ENCODE data around the gene TMTC2. TPM values are rescaled to one million over a fixed set of nuclear protein-coding genes. Genes with fewer than 3 reads are reported as not detected.
A peak's percentile ranks its signal among the peaks of the same experiment; 100 is the strongest.

TMTC2 gene
- total RNA-seq, 1 donor from 2014 or later: 99.3 TPM

DNA sequence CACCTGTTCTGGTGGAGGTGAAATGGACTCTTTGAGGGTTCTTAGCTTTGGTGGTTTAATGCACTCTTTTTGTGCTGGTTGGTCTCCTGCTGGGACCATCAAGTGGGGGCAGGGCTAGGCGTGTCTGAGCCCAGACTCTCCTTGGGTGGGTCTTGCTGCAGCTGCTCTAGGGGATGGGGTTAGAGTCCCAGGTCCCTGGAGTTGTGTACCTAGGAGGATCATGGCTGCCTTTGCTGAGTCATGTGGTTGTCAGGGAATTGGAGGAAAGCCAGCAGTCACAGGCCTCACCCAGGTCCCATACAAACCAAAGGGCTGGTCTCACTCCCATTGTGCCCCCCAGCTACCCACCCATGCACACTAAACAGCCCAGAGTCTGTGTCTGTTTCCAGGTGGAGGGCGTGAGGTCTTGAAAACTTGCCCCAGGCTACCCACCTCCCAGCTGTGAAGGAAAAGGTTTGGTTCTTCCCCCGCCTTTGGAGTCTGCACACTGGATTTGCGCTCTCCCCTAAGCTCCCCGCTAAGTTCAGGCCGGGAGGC lies 387.7 kb downstream of the TMTC2 start:
- Mint-ChIP-seq H3K27ac (ENCODE audit: unreplicated experiment) (peak overlapping the region; percentile 54), H3K27me3 (ENCODE audit: unreplicated experiment) (peaks cover 3% of the 10 kb centered on the region), H3K4me1 (ENCODE audit: low read depth, unreplicated experiment) (peaks cover 28% of the 10 kb centered on the region), H3K9me3 (ENCODE audit: unreplicated experiment) (peaks cover 10% of the 10 kb centered on the region), H3K4me3 (ENCODE audit: unreplicated experiment) (no peak overlapping the region), H3K36me3 (ENCODE audit: unreplicated experiment) (peaks cover 8% of the 10 kb centered on the region)
- TF ChIP-seq, protein P1, sequence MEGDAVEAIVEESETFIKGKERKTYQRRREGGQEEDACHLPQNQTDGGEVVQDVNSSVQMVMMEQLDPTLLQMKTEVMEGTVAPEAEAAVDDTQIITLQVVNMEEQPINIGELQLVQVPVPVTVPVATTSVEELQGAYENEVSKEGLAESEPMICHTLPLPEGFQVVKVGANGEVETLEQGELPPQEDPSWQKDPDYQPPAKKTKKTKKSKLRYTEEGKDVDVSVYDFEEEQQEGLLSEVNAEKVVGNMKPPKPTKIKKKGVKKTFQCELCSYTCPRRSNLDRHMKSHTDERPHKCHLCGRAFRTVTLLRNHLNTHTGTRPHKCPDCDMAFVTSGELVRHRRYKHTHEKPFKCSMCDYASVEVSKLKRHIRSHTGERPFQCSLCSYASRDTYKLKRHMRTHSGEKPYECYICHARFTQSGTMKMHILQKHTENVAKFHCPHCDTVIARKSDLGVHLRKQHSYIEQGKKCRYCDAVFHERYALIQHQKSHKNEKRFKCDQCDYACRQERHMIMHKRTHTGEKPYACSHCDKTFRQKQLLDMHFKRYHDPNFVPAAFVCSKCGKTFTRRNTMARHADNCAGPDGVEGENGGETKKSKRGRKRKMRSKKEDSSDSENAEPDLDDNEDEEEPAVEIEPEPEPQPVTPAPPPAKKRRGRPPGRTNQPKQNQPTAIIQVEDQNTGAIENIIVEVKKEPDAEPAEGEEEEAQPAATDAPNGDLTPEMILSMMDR (IDR thresholded peaks at IDR 0.05; ENCODE audit: partially characterized antibody, unreplicated experiment): no peak
- no peak for DNase-seq

DNA sequence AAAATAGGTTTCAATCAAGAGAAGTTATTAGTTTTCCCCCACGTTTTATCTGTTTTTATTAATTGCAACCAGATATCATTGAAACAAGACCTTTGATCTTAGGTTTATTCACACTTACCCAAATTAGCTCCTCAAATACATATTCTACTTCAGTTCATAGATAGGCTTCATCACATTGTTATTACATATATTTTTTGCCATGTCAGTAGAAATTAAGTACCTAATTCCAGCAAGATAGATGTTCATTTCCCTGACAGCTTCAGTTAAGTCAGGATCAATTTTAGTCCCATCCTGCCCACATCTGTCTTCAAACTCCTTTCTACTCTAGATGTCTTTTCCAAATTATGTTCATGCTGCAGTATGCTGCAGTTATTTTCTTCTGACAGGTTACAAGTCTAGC lies 388.8 kb downstream of the TMTC2 start:
- TF ChIP-seq, protein P1 (IDR thresholded peaks at IDR 0.05; ENCODE audit: partially characterized antibody, unreplicated experiment): no peak
- H3K27ac Mint-ChIP-seq (ENCODE audit: unreplicated experiment): no peak overlapping the region
- H3K27me3 Mint-ChIP-seq (ENCODE audit: unreplicated experiment): peaks cover 3% of the 10 kb centered on the region
- H3K4me1 Mint-ChIP-seq (ENCODE audit: low read depth, unreplicated experiment): peaks cover 28% of the 10 kb centered on the region
- no peak for DNase-seq
- H3K36me3 Mint-ChIP-seq (ENCODE audit: unreplicated experiment): peaks cover 8% of the 10 kb centered on the region
- no peak overlapping the region for H3K4me3 Mint-ChIP-seq (ENCODE audit: unreplicated experiment)
- peaks cover 10% of the 10 kb centered on the region for H3K9me3 Mint-ChIP-seq (ENCODE audit: unreplicated experiment)

DNA sequence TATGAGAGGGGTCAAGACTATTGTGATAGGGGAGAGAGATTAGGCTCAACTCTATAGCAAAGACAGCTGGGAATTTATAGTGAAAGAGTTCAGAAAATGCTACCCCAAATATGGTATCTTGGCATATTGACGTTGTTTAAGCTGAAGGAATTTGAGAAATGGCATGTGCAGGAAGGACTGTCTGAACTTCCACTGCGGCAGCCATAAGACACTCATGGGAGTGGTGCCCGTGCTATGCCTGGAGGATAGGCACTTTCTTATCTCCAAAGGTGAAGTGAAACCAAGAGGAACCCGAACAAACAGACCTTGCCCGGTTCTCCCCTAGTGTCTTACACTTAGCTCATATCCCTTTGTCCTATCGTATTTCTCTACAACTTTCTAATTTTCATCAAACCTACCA lies 390.3 kb downstream of the TMTC2 start:
- H3K36me3 Mint-ChIP-seq (ENCODE audit: unreplicated experiment): peaks cover under 1% of the 10 kb centered on the region
- peaks cover 30% of the 10 kb centered on the region for H3K4me1 Mint-ChIP-seq (ENCODE audit: low read depth, unreplicated experiment)
- TF ChIP-seq, protein P1 (IDR thresholded peaks at IDR 0.05; ENCODE audit: partially characterized antibody, unreplicated experiment): no peak
- H3K27ac Mint-ChIP-seq (ENCODE audit: unreplicated experiment): no peak overlapping the region
- peaks cover 5% of the 10 kb centered on the region for H3K9me3 Mint-ChIP-seq (ENCODE audit: unreplicated experiment)
- H3K27me3 Mint-ChIP-seq (ENCODE audit: unreplicated experiment): peaks cover 3% of the 10 kb centered on the region
- no peak for DNase-seq
- H3K4me3 Mint-ChIP-seq (ENCODE audit: unreplicated experiment): no peak overlapping the region

DNA sequence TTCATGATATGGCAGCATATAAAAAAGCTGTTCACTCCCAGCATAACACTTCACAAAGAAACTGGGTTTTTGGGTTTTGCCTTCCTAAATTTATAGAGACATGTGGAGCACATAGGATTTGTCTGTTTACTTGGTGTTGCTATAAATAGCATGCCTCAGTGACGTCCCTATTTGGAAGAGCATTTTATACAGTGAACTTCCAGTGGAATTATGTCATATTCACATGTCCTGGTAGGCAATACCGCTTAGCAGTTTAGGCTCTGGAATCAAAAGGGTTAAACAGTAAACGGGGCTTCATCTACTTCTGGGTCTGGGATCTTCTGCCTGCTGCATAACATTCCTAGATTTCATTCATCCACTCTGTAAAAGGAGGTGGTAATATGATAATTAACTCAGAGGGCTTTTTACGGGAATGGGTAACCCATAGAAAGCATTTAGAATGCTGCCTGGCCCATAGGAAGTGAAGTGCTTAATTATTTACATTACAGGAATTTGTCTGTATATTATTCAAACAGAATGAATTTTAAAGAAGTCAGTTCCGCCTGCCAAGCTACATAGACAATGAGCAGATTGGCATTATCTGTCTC lies 396.1 kb downstream of the TMTC2 start:
- Mint-ChIP-seq H3K4me3 (ENCODE audit: unreplicated experiment) (no peak overlapping the region), H3K4me1 (ENCODE audit: low read depth, unreplicated experiment) (peaks cover 6% of the 10 kb centered on the region)

DNA sequence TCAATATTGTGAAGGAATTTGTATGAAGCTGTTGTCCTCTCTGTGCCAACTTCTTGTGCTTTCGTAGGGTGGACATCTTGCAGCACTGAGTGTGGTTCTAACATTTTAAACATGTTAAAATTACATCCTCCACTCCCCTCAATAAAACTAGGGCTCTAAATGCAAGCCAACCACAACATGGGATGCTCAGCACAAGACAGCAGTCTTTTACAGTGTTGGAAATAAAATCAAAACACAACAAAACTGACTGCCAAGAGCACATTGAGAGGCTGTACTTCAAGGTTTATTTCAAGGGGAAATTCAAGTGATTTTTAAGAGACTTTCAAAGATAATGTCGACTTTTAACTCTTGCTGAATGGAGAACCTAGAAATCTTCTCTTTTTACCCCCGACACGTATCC lies 396.9 kb downstream of the TMTC2 start:
- H3K36me3 Mint-ChIP-seq (ENCODE audit: unreplicated experiment): peaks cover 10% of the 10 kb centered on the region
- H3K27me3 Mint-ChIP-seq (ENCODE audit: unreplicated experiment): no peaks in the 10 kb centered on the region
- H3K27ac Mint-ChIP-seq (ENCODE audit: unreplicated experiment): no peak overlapping the region
- no peak for DNase-seq
- TF ChIP-seq, protein P1 (IDR thresholded peaks at IDR 0.05; ENCODE audit: partially characterized antibody, unreplicated experiment): no peak
- H3K4me3 Mint-ChIP-seq (ENCODE audit: unreplicated experiment): no peak overlapping the region
- peaks cover 6% of the 10 kb centered on the region for H3K4me1 Mint-ChIP-seq (ENCODE audit: low read depth, unreplicated experiment)
- H3K9me3 Mint-ChIP-seq (ENCODE audit: unreplicated experiment): peaks cover 3% of the 10 kb centered on the region

More for the DNA sequence above, 396.1 kb downstream of the TMTC2 start:
- DNase-seq: no peak
- peaks cover 3% of the 10 kb centered on the region for H3K9me3 Mint-ChIP-seq (ENCODE audit: unreplicated experiment)
- no peak overlapping the region for H3K27ac Mint-ChIP-seq (ENCODE audit: unreplicated experiment)
- peaks cover 10% of the 10 kb centered on the region for H3K36me3 Mint-ChIP-seq (ENCODE audit: unreplicated experiment)
- TF ChIP-seq, protein P1 (IDR thresholded peaks at IDR 0.05; ENCODE audit: partially characterized antibody, unreplicated experiment): no peak
- H3K27me3 Mint-ChIP-seq (ENCODE audit: unreplicated experiment): no peaks in the 10 kb centered on the region

All from glutamatergic neuron (in vitro differentiated cells).